ENCODE data around the gene PPFIBP2.

Gene PPFIBP2

DNA sequence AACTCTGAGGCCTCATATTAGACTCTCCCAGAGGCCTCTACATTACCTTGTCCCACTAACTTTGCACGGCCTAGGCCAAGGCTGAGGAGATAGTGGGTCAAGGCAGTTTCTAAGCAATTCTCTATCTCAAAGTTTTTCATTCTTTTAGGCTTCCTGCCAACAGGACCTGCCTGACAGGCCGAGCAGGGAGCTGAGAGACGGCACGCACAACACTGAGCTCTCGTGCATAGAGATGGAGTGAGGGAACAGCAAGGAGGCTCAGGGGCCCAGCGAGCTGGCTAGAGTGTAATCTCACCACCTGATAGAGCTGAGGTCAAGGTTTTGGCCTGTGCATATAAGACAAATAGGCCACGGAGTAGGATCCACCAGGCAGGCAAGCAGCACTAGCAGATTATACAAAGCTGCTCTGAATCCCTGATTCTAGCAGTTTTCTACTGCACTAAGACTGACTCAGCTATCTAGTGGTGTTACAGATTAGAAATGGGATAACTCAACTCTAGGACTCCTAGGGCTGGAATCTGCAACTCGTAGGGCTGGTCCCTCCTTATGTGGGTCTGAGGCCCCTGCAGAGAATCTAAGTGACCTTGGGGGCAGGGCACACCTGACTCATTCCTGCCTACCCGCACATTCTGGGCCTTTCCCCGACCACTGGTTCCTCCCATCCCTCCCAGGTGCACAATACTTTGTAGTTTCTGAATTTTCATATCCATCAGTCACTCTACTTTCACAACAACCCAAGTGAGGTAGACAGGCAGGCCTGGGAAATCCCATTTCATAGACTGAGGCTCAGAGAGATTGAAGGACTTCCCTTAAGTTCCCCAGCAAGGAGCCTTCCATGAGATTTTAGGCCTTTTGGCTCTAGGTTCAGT, 157.8 kb downstream of the PPFIBP2 start:
- DNase-seq = no peak

DNA sequence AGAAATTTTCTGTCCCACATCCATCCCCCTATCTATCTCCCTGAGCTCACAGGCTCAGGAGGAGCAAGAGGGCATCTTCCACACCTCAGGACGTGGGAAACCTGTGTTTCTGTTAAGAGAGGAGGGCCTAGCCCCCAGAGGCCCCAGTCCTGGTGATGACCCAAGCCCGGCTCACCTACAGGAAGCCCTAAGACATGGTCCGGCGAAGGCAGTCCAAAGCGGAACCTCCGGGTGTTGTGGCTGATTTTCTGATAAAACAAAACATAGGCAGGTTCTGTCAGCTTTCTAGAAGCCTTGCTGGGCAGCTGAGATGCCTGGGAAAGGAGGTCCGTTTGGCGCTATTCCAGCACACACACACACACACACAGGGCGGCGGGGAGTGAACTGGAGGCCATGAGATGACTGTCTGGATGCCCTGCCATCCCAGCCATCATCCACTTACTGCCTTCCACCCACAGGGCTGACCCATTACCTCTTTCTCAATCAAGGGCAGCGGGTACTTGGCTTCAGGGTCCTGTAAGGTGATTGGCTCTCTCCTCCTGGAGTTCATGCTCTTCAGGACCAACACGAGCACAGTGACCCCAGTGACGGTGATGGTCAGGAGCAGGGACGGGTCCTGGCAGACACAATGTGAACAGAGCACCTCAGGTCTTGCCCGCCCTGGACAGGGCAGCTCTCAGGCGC, 158.6 kb downstream of the PPFIBP2 start:
- no peak for DNase-seq

DNA sequence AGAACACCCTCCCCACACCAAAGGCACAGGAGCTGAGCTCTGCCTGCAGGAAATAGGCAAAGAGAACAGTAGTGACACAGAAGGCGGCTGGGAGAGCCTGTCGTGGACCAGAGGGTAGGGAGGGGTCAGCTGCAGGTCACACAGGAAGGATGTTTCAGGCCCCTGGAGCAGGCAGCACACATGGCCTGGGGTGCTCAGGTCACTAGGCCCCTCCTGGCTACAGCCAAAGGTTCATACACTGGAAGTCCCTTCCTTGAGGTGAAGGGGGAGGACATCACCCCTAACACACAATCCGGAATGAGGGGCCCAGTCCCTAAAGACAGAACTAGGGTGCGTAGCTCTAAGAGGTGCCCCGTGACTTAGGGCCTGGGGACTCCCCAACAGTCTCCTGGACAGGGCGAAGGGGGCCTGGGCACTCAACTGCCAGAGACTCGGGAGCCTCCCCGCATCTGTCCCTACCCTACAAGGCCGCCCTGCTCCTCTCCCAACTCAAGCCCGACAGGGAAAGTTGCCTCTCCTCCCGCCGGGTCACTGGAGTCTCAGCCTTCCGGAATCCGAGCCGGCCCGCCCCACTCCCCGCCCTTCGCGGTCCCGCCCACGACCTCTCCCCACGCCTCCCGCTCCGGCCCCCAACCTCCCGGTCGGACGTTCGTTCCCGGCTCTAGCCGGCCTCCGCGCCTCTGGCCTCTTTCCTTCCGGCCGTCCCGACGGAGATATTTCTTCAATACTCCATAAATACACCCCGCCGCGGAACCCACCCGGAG, 159.3 kb downstream of the PPFIBP2 start, which contains the start of gene CYB5R2:
CYB5R2 (minus strand) TSS at position 541 of the 764 bp plus-strand sequence. CDS start 675 bp downstream, outside the sequence.
- no peak for DNase-seq

- no peak for DNase-seq
Measured at GRCh38 chr11:7673724-7674434, 160.1 kb downstream of the PPFIBP2 start.

- DNase-seq = no peak
Measured at GRCh38 chr11:7675631-7676030, 161.8 kb downstream of the PPFIBP2 start.

- no peak for DNase-seq
Measured at GRCh38 chr11:7677071-7677470, 163.3 kb downstream of the PPFIBP2 start.

- DNase-seq = no peak
Measured at GRCh38 chr11:7677796-7678201, 164.0 kb downstream of the PPFIBP2 start.

DNA sequence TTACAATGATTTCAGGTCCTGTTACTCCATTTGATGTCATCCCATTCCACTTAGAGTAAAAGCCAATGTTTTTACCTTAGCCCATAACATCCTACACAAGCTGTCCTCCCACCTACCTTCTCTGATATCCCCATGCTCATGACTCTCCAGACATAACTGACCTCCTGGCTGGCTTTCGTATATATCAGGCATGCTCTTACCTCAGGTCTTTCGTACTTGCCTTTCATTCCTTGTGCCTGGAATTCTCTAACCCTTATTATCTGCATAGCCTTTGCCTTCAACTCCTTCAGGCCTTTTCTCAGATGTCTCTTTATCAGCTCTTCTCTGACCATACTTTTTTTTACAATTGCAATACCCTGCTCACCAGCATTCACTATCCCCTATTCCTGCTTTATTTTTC, 169.8 kb downstream of the PPFIBP2 start:
- DNase-seq = no peak

- no peak for DNase-seq
Measured at GRCh38 chr11:7686761-7687160, 173.0 kb downstream of the PPFIBP2 start.

GRCh38 chr11:7687386-7687785, 173.6 kb downstream of the PPFIBP2 start:
- DNase-seq = no peak

DNA sequence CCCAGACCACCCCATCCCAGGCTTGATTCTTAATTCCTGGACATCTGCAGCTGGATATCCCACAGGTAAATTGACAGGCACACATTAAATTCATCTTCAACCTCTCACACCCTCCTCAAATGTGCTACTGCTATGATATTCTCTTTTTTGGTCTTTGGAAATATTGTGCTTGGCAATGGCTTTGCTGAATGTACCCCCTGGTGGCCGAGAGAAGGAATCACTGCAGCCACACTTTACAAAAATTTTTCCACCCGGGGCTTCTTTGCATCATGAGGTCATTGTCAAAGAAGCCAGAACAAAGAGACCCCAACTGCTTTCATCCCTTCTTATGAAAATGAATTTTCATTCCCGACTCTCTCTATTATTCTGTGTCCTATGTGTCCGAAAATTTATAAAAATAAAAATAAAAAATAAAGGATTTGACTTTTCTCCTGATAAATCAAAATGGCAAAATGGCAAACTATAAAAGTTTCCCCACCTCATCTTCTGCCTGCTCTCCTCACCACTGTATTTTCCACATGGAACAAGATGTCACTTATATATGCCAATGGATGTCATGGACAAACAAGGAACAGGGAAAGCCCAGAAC, 174.5 kb downstream of the PPFIBP2 start:
- peak; percentile 11 for DNase-seq

GRCh38 chr11:7689239-7689638, 175.4 kb downstream of the PPFIBP2 start:
- no peak for DNase-seq

GRCh38 chr11:7690648-7691047, 176.8 kb downstream of the PPFIBP2 start:
- DNase-seq = no peak

- no peak for DNase-seq
Measured at GRCh38 chr11:7691759-7692350, 178.1 kb downstream of the PPFIBP2 start.

- no peak for DNase-seq
Measured at GRCh38 chr11:7692426-7692825, 178.6 kb downstream of the PPFIBP2 start.

- no peak for DNase-seq
Measured at GRCh38 chr11:7694235-7694634, 180.4 kb downstream of the PPFIBP2 start.

DNA sequence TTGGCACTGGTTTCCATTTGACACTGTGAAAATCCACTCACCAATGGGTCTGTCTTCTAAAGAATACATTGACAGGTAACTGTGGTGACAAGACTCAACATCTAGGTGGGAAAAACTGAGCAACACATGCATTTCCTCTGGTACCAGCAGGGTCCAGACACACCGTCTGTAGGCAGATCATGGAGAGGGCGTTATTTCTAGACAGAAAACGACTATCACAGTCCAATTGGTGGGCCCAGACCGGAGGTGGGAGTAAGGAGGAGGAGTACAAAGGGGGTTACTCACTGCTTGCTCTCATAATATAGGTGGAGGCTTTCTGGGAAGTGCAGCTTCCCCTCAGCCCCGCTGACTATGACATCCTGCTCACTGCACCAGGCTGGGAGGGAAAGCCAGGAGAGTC, 182.6 kb downstream of the PPFIBP2 start:
- no peak for DNase-seq
